ENCODE data around the gene TCERG1L.

DNA sequence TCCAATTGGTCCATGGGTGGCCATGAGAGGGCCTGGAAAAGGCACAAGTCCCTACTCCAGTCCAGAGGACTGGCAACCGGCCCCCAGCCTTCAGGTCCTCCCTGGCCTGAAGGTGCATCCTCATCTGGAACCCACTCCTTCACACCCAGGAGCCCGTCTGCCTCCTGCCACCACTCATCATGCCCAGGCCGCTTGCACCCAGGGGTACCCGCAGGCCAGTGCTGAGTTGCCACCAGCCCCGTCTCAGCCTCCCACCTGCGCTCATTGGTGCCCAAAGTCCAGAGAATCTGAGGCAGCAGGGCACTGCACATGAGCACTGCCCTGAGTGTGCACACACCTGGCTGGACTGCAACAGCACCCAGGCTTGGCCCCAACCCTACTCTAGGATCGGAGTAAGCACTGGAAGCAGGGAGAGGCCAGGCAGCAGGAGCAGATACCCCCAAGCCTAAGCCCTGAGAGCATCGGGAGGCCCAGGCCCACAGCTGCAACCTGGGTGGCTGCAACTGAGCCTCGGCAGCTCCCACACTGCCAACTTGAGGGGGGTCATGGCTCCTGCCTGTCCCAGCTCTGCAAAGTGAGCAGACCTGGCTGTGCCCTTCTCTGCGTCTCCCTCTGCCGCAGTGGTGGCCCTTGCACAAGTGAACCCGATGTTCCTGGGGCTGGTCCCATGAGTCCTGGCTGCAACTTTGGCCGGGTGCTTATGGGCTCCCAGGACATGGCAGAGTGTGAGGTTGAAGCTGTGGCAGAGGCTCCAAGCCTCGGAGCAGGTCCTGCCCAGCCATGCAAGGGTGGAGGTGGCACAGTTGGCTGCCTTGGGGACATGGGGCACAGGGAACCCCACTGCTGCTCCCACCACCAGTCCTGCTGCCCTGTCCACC lies 44.3 kb downstream of the TCERG1L start:
- TF ChIP-seq, protein P1, sequence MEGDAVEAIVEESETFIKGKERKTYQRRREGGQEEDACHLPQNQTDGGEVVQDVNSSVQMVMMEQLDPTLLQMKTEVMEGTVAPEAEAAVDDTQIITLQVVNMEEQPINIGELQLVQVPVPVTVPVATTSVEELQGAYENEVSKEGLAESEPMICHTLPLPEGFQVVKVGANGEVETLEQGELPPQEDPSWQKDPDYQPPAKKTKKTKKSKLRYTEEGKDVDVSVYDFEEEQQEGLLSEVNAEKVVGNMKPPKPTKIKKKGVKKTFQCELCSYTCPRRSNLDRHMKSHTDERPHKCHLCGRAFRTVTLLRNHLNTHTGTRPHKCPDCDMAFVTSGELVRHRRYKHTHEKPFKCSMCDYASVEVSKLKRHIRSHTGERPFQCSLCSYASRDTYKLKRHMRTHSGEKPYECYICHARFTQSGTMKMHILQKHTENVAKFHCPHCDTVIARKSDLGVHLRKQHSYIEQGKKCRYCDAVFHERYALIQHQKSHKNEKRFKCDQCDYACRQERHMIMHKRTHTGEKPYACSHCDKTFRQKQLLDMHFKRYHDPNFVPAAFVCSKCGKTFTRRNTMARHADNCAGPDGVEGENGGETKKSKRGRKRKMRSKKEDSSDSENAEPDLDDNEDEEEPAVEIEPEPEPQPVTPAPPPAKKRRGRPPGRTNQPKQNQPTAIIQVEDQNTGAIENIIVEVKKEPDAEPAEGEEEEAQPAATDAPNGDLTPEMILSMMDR (IDR thresholded peaks at IDR 0.05), result no peak
- TF ChIP-seq NRF1 (IDR thresholded peaks at IDR 0.05; ENCODE audit: low read depth, low read length) (no peak), RFX5 (IDR thresholded peaks at IDR 0.05; ENCODE audit: low read length) (no peak), POLR2AphosphoS5 (IDR thresholded peaks at IDR 0.05; ENCODE audit: low read depth, low read length) (no peak), EZH2phosphoT487 (IDR thresholded peaks at IDR 0.05; ENCODE audit: borderline replicate concordance, low read depth) (no peak), TAF1 (IDR thresholded peaks at IDR 0.05; ENCODE audit: borderline replicate concordance, low read depth, low read length) (no peak), SIN3A (IDR thresholded peaks at IDR 0.05; ENCODE audit: borderline replicate concordance, low read depth, low read length) (no peak), MXI1 (IDR thresholded peaks at IDR 0.05; ENCODE audit: low read depth, low read length) (no peak), SMC3 (IDR thresholded peaks at IDR 0.05; ENCODE audit: low read depth, low read length) (no peak), RAD21 (IDR thresholded peaks at IDR 0.05; ENCODE audit: low read length) (no peak), FOXM1 (IDR thresholded peaks at IDR 0.05; ENCODE audit: low read depth) (no peak), CHD2 (IDR thresholded peaks at IDR 0.05; ENCODE audit: low read length, partially characterized antibody) (no peak)
- TF ChIP-seq, protein P2, sequence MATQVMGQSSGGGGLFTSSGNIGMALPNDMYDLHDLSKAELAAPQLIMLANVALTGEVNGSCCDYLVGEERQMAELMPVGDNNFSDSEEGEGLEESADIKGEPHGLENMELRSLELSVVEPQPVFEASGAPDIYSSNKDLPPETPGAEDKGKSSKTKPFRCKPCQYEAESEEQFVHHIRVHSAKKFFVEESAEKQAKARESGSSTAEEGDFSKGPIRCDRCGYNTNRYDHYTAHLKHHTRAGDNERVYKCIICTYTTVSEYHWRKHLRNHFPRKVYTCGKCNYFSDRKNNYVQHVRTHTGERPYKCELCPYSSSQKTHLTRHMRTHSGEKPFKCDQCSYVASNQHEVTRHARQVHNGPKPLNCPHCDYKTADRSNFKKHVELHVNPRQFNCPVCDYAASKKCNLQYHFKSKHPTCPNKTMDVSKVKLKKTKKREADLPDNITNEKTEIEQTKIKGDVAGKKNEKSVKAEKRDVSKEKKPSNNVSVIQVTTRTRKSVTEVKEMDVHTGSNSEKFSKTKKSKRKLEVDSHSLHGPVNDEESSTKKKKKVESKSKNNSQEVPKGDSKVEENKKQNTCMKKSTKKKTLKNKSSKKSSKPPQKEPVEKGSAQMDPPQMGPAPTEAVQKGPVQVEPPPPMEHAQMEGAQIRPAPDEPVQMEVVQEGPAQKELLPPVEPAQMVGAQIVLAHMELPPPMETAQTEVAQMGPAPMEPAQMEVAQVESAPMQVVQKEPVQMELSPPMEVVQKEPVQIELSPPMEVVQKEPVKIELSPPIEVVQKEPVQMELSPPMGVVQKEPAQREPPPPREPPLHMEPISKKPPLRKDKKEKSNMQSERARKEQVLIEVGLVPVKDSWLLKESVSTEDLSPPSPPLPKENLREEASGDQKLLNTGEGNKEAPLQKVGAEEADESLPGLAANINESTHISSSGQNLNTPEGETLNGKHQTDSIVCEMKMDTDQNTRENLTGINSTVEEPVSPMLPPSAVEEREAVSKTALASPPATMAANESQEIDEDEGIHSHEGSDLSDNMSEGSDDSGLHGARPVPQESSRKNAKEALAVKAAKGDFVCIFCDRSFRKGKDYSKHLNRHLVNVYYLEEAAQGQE (IDR thresholded peaks at IDR 0.05; ENCODE audit: low read depth, low read length), result no peak
- TF ChIP-seq, protein P3, sequence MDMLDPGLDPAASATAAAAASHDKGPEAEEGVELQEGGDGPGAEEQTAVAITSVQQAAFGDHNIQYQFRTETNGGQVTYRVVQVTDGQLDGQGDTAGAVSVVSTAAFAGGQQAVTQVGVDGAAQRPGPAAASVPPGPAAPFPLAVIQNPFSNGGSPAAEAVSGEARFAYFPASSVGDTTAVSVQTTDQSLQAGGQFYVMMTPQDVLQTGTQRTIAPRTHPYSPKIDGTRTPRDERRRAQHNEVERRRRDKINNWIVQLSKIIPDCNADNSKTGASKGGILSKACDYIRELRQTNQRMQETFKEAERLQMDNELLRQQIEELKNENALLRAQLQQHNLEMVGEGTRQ (IDR thresholded peaks at IDR 0.05; ENCODE audit: borderline replicate concordance, low read depth, low read length), result no peak
